Prostate gland (tissue), 2 donors: ENCODE data around the gene UBE2J2.

Source experiments
- CTCF ChIP-seq, 4 experiments: fragments of 200-600 bp in 2 of 4; fragments of 450-650 bp in 2 of 4; sonication (generic) in 2 of 4; IDR thresholded peaks; 1 replicate in 3 of 4; 2 replicates in 1 of 4; pipeline ENCODE4 v1.5.1; 2016 to 2019; ENCODE audit warnings: antibody characterized with exemption in 4 of 4, mild to moderate bottlenecking in 2 of 4, moderate library complexity in 2 of 4
- POLR2A ChIP-seq: fragments of 450-650 bp; IDR thresholded peaks from one replicate; pipeline ENCODE4 v1.6.1; 2016; ENCODE audit warnings: antibody characterized with exemption, mild to moderate bottlenecking
- POLR2AphosphoS5 ChIP-seq: sonication (generic); formaldehyde crosslinking; IDR thresholded peaks from one replicate; pipeline ENCODE4 v1.6.1; 2017; ENCODE audit warnings: antibody characterized with exemption

GRCh38 chr1:1303736-1304135, 30.1 kb upstream of the UBE2J2 start:
- TF ChIP-seq POLR2AphosphoS5, result no peak
- TF ChIP-seq POLR2A, result no peak
- no peak for TF ChIP-seq CTCF (IDR thresholded peaks at IDR 0.05)
